ENCODE data around the gene NSUN3. TPM values are rescaled to one million over a fixed set of nuclear protein-coding genes. Genes with fewer than 3 reads are reported as not detected.
"Not testable (repeated sequence)": the region's sequence is repeated elsewhere in the genome, so short reads cannot be mapped to it uniquely, and the experiment has no call there.

Gene NSUN3
- total RNA-seq, 2 donors from 2014 or later, result 17.2 to 18.8 TPM

DNA sequence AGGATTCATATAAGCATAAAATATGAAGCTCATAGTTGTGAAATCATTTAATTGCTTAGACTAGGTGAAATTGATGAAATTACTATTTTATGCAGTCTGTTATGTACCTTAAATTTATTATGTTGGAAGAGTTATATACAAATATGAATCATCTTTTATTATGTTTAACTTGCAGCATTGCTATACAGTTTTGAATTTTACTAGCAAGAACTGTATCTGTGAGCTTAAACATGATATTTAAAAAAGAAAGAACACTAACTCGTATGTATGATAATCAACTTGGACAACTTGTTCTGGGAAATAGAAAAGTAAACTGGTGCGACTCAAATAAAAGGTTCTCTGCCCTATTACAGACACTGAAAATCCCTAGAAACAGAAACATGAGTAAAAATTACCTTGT lies 36.2 kb upstream of the NSUN3 start:
- Histone ChIP-seq H3K27me3 (no peaks in the 10 kb centered on the region), H3K9ac (ENCODE audit: low read depth in 2 of 2, low read length in 2 of 2) (no peak overlapping the region), H3K27ac (peak overlapping the region; percentile 80), H3K36me3 (no peaks in the 10 kb centered on the region), H3K4me1 (no peaks in the 10 kb centered on the region), H3K4me3 (peak overlapping the region; percentile 12), H3K9me3 (no peaks in the 10 kb centered on the region)
- TF ChIP-seq, protein P1, sequence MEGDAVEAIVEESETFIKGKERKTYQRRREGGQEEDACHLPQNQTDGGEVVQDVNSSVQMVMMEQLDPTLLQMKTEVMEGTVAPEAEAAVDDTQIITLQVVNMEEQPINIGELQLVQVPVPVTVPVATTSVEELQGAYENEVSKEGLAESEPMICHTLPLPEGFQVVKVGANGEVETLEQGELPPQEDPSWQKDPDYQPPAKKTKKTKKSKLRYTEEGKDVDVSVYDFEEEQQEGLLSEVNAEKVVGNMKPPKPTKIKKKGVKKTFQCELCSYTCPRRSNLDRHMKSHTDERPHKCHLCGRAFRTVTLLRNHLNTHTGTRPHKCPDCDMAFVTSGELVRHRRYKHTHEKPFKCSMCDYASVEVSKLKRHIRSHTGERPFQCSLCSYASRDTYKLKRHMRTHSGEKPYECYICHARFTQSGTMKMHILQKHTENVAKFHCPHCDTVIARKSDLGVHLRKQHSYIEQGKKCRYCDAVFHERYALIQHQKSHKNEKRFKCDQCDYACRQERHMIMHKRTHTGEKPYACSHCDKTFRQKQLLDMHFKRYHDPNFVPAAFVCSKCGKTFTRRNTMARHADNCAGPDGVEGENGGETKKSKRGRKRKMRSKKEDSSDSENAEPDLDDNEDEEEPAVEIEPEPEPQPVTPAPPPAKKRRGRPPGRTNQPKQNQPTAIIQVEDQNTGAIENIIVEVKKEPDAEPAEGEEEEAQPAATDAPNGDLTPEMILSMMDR (IDR thresholded peaks at IDR 0.05), result no peak
- DNase-seq, result no peak
- intact Hi-C loops (cut with DNase I), result no loop called here

DNA sequence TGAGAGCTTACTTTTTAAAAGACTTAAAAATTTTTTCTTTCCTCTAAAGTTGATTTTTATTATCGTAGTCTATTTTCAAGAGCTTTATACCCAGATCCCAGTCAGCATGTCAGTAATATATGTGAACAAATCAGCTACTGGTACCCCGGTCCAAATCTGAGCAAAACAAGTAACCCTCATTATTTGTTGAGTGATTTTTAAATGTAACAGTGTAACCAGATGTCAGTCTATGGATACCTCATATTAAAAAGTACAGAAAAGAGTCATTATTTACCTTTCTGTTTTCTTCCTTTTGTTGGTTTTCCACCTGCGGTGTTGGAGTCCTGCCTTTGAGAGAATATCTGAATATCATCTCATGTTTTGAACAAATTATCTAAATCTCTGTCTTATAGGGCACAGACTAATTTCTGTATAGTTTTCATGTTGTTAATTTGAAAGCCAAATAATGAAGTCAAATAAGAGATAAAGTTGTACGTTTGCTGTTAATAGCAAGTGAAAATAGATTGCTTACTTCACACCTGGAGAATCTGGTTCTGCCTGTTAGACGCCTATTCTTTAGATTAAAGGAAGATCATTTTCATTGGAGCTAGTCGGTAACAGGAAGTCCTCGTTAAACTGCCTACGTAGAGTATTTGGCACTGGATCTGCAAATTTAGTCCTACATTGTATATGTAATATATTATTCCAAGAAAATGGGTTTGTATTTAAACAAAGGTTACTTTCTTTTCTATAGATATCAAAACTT lies 34.6 kb upstream of the NSUN3 start, which contains the start of gene STX19:
STX19 (minus strand) TSS at position 505 of the 745 bp plus-strand sequence. CDS start 13,328 bp downstream, outside the sequence.
- Histone ChIP-seq H3K27ac (peak within 1 kb of the TSS; percentile 80), H3K4me1 (no peaks in the 10 kb centered on the region), H3K4me3 (peak within 1 kb of the TSS; percentile 12), H3K36me3 (no peaks in the 10 kb centered on the region), H3K27me3 (no peaks in the 10 kb centered on the region), H3K9me3 (no peaks in the 10 kb centered on the region), H3K9ac (ENCODE audit: low read depth in 2 of 2, low read length in 2 of 2) (peak within 1 kb of the TSS in 1 of 2 donors; percentile 53)
- intact Hi-C loops (cut with DNase I), result no loop called here
- TF ChIP-seq, protein P1 (IDR thresholded peaks at IDR 0.05), result no peak
- DNase-seq, result peak; percentile 72

DNA sequence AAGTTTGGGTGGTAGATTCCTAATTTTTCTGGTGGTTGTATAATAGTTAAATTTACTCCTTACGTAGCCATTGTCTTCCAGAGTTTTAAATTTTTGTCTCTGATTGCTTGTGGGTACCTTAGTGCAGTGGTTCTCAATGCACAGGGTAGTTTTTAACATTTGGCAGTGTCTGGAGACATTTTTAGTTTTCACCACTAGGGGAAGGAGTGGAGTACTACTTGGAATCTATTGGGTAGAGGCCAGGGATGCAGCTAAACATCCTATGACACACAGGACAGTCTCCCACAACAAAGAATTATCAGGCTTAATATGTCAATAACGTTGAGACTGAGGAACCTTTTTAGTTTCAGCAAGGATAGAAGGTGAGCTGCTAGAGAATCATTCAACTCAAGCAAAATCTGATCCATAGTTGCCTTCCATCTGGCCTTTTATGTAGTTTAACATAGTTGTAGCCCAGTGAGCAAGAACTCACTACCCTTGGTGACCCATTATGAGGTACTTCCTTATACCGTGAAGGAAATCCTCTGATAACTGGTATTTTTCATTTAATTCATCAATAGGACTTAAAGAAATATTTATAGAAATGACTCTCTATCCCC lies 25.9 kb upstream of the NSUN3 start:
- Histone ChIP-seq H3K36me3 (no peaks in the 10 kb centered on the region), H3K4me3 (no peak overlapping the region), H3K4me1 (no peaks in the 10 kb centered on the region), H3K27me3 (no peaks in the 10 kb centered on the region), H3K9me3 (no peaks in the 10 kb centered on the region), H3K27ac (no peak overlapping the region), H3K9ac (ENCODE audit: low read depth in 2 of 2, low read length in 2 of 2) (no peak overlapping the region)
- TF ChIP-seq, protein P1 (IDR thresholded peaks at IDR 0.05), result peak; percentile 55
- intact Hi-C loops (cut with DNase I), result no loop called here
- no peak for DNase-seq

DNA sequence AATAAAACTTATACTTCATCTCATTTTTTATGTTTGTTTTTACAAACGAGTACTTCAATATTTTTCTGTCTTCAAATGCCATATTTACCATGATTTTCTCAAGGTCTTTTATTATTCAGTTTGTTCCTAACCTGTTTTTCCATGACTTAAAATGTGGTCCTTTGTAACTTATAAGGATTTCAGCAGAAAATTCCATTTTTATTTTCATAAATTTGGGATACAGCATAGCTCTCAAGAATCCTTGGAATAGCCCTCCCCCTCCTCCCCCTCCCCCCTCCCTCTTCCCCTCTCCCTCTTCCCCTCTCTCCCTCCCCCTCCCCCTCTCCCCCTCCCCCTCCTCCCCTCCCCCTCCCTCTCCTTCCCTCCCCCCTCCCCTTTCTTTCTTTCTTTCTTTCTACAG lies 19.6 kb upstream of the NSUN3 start:
- no peak for DNase-seq
- TF ChIP-seq, protein P1 (IDR thresholded peaks at IDR 0.05), result no peak
- H3K9ac ChIP-seq (ENCODE audit: low read depth in 2 of 2, low read length in 2 of 2), result no peak overlapping the region
- H3K27ac ChIP-seq, result no peak overlapping the region
- intact Hi-C loops (cut with DNase I), result no loop called here
- H3K4me1 ChIP-seq, result no peaks in the 10 kb centered on the region
- no peaks in the 10 kb centered on the region for H3K27me3 ChIP-seq
- H3K9me3 ChIP-seq, result no peaks in the 10 kb centered on the region
- no peak overlapping the region for H3K4me3 ChIP-seq
- H3K36me3 ChIP-seq, result no peaks in the 10 kb centered on the region

DNA sequence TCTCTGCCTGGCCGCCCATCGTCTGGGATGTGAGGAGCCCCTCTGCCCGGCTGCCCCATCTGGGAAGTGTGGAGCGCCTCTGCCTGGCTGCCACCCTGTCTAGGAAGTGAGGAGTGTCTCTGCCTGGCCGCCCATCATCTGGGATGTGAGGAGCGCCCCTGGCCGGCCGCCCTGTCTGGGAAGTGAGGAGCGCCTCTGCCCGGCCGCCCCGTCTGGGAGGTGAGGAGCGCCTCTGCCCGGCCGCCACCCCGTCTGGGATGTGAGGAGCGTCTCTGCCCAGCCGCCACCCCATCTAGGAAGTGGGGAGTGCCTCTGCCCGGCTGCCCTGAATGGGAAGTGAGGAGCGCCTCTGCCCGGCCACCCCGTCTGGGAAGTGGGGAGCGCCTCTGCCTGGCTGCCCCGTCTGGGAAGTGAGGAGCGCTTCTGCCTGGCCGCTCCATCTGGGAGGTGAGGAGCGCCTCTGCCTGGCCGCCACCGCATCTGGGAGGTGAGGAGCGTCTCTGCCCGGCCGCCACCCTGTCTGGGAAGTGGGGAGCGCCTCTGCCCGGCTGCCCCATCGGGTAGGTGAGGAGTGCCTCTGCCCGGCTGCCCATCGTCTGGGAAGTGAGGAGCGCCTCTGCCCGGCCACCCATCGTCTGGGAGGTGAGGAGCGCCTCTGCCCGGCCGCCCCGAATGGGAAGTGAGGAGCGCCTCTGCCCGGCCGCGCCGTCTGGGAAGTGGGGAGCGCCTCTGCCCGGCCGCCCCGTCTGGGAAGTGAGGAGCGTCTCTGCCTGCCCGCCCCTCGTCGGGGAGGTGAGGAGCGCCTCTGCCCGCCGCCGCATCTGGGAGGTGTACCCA lies 18.5 kb upstream of the NSUN3 start:
- intact Hi-C loops (cut with DNase I); DNase-seq: not testable (repeated sequence)

More for the DNA sequence above, 18.5 kb upstream of the NSUN3 start:
- H3K27ac ChIP-seq; H3K27me3 ChIP-seq; H3K9me3 ChIP-seq; H3K4me3 ChIP-seq; H3K36me3 ChIP-seq; H3K4me1 ChIP-seq; H3K9ac ChIP-seq (ENCODE audit: low read depth in 2 of 2, low read length in 2 of 2): not testable (repeated sequence)

Data from colonic mucosa (tissue), 4 donors.